ENCODE data around the gene IRF7.

GRCh38 chr11:563812-564578 lies 51.8 kb downstream of the IRF7 start:
- TF ChIP-seq EZH2 (optimal IDR thresholded peaks at IDR 0.05; ENCODE audit: low read depth, low read length) (no peak), CTCF (IDR thresholded peaks at IDR 0.05; ENCODE audit: low read length) (no peak), EZH2phosphoT487 (IDR thresholded peaks at IDR 0.05; ENCODE audit: low read length) (no peak)
